GM19035 (cell line): ENCODE results near the gene VEGFA.

ENCODE experiments used
- ATAC-seq: cut with Tn5 transposase; IDR thresholded peaks from one replicate; pipeline ENCODE4 v1.9.1; 2021; ENCODE audit not compliant: unreplicated experiment

VEGFA gene

DNA sequence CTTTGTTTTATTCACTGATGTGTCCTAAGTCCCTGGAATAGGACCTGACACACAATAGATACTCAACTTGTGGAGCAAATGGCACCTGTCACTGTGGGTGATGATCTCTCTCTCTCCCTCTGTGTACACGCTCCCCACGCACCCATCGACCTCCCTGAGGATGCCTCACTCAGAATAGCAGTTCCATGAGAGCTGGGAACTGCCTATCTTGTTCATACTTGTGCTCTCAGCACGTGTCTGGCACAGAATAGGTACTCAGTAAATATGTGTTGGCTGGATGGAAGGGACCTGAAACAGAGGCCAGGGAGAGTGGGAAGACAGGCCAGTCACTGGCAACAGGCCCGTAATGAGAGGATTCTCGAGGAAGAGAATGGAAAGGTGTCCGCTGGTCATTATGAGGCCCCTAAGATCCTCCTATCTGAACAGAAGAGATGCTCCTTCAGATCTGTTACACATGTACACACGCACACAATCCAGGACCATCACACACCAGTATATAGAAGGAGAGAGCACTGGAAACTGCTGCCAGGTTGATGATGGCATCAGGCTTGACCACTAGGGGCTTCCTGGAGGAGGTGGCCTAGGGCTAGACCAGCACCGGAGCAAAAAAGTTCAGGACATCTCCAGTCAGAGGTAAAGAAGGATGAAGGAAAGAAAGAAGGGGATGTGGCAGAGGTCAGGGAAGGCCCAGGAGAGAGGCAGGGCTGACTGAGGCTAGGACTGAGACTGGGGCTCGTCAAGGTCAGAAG lies 30.9 kb downstream of the VEGFA start:
- ATAC-seq = no peak

DNA sequence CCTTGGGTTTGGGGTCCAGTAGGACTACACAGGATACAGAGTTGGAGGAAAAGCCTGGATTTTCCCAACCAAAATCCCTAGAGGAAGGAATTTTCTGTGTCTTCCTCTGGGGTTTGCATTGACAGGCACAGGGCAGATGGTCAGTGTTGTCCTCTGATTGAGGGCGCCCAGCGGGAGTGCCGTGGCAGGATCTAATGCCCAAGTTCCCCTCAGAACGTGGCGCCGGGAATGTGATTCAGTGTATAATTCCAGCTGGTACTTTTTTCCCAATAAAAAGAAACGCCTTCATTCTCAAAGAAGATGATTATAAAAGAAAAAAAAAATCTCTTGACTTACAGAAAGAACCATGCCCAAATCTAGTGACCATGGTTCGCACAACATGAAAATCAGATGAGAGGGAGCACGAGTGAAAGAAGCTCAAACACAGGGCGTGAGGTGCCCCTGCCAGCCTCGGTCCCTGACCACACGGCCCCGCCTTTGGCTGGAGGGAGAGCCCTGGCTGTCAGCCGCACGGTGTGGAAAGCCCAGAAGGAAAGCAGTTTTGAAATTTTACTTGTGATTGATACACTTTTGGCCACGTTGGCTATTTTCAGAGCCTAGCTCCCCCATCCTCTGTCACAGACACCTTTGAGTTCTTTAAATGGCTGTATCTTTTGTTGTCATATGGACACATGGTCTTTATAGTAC lies 31.6 kb downstream of the VEGFA start:
- ATAC-seq = no peak

DNA sequence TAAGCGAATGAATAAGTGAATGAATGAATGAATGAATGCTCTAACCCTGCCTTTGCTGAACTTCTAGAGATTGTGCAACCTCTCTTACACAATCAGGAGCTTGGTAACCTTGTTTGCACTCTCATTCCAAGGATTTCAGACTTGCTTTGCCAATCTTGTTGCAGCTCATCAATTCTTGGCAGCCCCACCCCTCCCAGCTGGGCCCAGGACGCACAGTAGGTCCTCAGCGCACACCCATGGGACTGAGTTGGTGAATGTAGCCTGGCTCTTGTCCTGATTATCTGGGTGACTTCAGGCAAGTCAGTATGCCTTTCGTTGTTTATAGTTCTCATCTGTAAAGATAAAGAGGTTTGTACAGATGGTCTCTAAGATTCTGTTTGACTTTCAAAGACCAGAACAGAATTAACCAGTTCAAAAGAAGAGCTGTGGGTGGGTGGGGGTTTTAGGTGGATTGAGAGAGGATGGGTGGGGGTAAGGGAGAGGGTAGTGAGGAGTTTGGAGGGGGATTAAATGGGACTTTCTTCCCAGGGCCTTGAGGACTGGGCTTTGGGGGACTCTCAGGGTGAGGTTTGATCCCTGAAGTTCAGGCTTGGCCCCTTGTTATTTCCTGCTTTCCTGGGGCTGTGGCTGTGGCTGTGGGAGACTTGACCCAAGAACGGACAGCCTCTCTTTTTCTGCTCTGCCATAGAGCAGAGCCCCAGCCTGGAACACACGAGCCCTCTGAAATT lies 33.2 kb downstream of the VEGFA start:
- ATAC-seq = no peak

DNA sequence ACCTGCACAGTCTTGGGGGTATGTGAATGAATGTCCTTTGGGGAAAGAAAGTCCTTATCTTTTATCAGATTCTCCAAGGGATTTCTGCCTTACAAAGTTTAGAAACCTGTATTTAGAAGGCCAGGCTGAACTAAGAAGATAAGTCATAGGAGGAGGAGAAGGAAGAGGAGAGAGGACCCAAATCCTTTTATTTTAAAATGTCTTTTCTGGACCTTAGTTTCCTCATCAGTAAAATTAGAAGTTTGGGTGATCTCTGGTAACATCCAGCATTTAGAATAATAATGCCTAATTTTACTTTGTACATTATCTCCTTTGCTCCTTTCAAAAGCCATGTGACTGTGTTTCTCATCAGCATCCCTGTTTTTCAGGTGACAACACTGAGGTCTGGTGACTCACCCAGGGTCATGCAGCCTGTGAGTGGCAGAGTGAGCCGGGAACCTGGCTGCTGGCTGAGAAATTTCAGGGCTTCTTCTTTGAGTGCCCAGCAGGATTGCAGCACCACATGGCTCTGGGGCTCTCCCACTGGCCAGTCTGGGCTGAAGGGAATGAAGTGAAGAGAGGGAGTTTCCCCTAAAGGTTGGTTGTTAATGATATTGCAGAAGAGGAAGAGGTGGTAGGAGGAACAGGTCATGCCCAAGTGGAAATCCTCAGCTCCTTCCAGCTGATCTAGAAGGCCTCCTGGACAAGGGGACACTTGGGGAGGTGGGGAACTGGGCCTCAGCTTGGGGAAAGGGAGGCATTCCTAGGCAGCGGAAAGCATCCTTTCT lies 34.0 kb downstream of the VEGFA start:
- ATAC-seq = no peak

DNA sequence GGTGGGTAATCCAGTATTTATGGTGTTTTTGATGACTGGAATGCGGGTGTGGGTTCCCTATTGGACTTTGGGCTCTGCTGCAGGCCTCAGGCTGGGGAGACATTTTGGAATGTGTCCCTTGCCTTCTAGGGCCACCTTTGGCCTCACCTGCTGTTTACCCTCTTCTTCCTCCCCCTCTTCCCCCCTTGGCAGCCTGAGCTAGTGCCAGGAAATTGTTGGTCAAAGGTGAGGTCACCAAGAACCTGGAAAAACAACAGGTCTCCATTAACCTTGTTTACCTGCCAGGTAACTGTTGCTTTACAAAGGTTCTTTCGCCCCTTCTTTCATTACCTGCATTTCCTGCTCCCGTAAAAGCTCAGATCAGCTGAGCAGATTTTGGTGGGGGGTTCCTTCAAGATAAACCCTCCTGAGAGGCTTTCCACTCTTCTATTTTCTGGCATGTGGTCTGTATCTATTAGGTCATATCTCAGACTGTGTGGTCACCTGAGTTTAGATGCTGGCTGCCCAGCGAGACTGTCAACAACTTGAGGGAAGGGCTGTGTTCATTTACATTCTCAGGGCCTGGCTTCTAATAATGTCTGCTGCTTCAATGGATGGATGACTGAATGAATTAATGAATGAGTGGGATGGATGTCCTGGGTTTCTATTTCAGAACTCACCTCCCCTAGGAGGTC lies 34.7 kb downstream of the VEGFA start:
- no peak for ATAC-seq

DNA sequence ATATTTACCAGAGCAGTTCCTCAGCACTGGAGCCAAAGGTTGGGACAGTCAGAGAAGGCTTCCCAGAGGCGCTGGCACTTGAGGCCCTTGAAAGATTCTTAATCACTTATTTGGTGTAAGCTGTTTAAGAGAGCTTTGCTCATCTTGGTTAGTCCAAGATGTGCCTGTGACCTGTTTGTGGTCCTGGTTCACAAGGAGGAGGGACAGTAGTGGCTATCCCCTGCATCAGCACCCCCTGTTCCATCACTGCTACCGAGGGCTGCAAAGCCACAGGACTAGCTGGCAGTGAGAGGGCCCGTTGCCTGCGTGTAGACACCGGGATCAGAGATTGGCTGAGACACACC lies 35.7 kb downstream of the VEGFA start:
- no peak for ATAC-seq

DNA sequence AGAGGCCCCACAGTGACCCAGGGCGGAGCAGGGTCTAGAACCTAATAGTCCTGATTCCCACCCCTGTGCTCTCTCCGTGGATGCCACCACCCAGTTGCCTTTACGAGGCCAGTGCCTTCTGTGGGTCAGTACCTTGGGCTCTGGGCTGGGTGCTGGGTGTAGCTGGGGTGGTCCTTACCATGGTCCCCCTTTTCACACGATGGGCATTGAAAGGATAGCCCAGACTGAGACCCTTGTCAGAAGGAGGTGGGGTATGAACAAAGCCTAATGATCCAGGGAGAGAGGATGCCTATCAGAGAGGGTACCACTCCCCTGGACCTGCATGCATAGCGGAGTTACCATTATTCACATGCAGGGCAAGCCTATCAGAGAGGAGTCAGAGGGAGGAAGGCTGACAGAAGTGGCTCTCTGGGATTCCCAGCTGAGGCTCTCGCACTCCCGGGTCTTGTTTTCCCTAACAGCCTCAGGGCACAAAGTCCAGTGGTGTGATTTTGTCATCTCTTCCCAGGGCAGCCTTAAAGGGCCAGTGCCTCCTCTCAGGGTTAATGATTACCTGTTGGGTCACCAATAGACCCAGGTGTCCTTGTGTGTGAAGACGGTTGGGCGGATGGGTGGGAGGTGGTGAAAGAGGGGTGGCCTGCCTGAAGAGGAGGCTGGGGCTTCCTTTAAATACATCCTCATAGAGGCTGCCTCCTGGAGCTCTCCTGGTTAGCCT lies 36.2 kb downstream of the VEGFA start:
- no peak for ATAC-seq

DNA sequence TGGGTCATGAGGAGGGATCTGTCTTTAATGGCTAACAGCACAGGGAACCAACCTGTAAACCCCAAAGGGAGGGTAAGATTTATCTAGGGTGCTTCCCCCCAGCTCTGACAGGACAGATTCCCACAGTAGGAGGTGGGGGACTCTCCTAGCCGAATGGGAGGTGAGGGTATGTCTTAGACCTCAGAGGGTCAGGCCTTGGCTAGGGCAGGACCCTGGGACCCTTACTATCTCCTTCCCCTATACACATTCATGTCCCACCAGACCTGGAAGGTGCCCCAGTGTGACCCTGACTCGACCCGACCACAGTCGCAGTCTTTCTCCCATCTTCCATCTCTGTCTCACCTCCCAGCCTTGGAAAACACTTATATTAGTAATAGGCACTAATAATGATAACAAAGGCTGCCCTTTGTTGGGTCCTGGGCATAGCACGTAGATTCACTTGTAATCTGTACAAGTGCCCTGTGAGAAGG lies 36.8 kb downstream of the VEGFA start:
- no peak for ATAC-seq

DNA sequence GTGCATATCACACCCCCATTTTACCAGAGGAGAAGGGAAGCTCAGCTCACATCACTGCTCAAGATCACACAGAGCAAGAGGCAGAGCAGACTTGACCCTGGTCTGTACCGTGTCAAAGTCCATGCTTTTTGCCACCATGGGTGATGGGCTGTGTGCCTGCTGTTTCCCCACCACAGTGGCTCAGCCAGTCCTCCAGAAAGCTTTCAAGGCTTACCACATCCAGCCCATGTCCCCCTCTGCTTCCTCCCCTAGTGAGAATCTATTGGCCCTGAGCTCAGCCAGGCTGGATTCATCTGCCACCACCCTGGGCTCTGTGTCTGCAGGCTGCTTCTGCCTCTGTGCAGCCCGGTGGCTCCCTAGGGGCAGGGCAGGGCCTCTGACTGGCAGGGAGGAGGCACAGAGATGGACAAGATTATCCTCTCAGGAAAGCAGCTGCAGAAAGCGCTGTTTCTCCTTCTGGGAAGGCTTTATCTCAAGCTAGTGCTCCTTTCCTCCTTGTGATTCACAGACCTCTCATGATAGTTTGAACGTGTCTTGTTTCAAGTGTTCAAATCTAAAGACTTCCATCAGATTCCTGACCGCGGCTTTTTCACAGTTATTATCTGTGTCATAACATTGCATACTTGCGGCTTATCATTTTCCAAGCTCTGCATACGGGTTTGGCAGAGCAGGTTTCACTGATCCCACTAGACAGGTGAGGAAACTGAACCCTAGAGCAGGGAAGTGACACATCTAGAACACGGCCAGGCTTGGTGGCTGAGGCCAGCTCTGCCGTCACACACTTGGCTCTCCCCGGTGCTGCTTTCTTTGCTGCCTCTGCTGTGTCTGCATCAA lies 37.4 kb downstream of the VEGFA start:
- no peak for ATAC-seq

DNA sequence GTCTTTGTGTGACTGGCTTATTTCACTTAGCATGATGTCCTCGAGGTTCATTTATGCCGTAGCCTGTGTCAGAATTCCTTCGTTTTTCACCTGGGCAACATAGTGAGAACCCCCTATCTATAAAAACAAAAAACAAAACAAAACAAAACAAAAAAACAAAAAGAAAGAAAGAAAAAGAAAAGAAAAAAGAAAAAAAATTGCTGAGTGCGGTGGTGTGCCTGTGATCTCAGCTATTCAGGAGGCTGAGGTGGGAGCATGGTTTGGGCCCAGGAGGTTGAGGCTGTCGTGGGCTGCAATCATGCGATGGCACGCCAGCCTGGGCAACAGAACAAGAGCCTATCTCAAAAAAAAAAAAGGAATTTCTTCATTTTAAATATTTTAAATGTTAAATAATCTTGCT lies 38.4 kb downstream of the VEGFA start:
- ATAC-seq = no peak

DNA sequence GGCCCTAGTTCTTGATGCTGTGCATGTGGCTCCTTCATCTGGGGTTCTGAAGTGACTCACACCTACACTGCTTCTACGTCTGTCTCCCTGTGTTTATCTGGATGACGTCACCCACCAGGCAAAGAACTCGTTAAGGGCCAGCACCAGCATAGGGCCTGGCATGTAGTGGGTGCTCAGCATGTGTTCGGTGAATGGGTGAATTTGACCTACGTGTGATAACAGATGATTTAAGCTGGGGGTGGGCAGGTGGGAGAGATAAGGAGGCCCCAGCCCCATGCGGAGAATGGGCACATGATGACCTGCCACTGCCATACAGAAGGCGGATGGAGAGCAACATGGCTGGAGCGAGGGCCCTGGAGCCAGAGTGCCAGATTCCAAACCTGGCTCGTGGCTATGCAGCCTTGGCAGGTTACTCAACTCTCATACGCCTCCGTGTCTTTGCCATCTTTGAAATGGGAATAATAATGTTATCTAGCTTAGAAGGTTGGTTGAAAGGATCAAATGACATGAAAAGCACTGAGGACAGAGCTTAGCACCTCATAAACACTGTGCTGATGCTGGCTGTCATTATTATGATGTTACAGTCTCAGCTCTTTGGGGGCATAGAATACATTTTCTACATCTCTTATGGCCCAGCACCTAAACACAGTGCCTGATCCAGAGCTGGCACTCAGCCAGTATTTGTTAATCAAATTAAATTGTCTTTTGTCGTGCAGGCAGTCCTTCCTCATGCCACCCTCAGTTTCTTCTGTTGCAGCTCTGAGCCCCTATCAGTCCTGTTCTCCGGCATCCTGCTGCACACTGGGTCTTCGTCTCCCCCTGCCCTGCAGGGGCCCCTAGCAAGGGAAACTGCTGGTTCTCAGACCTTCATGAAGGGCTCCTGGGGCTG lies 39.6 kb downstream of the VEGFA start:
- ATAC-seq = no peak

DNA sequence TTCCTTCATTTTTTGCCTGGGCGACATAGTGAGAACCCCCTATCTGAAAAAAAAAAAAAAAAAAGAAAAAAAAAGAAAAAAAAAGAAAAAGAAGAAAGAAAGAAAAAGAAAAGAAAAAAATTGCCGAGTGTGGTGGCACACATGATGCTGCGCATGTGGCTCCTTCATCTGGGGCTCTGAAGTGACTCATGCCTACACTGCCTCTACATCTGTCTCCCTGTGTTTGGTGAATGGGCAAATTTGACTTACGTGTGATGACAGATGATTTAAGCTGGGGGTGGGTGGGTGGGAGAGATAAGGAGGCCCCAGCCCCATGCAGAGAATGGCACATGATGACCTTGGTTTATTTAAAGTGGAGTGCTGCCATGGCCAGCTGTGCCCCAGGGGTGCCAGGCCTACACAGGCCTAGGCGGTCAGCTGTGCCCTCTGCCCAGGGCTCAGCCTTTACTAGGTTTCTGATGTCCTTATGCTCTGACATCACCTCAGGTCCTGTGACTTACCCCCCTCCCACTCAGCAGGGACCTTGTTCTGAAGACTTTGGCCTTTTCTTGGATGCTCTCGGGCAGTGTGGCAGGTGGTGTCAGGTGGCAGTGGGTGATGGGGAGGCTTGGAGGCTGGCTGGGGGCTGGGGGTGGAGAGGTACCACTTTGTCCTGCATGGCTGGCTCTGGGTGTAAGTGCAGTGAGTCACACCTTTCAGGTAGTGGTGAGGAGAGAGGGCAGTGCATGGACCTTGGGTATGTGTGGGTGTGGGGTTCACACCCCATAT lies 41.1 kb downstream of the VEGFA start:
- ATAC-seq = no peak

DNA sequence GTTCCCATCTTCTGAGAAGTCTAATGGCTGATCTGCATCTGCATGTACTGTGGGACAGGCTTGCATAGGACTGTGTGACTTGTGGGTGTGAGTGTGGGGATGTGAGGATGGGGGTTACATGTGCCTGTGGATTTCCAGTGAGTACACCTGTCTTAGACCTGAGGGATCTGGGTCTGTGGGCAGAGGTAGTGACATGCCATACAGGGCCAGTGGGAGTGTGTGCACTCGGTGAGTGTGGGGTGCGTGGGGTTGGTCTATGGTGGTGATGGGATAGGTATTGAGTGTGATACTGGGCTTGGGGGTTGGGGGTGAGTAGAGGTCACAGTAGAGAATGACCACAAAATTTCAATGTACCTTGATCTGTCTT lies 41.7 kb downstream of the VEGFA start:
- ATAC-seq = no peak

DNA sequence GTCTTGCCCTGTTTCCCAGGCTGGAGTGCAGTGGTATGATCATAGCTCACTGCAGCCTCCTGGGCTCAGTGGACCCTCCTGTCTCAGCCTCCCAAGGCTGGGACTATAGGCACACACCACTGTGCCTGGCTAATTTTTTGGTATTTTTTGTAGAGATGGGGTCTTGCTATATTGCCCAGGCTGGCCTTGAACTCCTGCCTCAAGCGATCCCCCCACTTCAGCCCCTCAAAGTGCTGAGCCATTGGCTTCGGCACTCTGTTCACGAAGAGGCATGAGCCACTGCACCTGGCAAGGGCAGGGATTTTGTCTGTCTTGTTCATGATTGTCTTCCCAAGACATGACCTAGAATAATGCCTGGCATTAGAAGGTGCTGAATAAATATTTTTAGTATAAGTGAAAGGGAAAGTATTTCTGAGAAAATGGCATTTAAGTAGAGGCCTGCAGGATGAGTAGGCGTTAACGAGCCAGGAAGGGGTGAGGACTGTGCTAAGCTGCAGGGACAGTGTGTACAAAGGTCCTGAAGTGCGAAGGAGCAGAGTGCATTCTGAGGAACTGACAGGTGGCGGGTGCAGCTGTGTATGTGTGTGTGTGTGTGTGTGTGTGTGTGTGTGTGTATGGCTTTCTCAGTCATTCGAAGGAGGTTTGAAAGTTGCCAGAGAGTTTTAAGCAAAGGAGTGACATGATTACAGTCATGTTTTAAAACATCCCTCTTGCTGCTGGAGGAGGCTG lies 43.0 kb downstream of the VEGFA start:
- ATAC-seq = no peak

DNA sequence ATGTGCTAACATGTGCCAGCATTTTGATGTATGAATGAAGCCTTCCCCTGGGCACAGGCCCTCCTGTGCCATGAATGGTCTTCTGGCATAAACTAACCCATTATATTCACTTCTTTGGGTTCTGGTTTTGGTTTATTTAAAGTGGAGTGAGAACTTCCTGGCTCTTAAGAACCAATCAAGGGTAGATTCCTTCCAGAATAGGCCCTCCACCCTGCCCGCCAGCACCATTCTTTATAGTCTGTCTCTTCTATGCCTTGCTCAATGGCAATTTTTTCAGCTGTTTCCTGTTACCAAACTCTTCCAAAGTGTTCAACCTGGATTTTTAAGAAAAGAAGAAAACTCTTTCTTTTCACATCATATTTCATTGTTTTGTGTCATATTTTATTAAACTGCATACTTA lies 44.1 kb downstream of the VEGFA start:
- ATAC-seq = no peak

DNA sequence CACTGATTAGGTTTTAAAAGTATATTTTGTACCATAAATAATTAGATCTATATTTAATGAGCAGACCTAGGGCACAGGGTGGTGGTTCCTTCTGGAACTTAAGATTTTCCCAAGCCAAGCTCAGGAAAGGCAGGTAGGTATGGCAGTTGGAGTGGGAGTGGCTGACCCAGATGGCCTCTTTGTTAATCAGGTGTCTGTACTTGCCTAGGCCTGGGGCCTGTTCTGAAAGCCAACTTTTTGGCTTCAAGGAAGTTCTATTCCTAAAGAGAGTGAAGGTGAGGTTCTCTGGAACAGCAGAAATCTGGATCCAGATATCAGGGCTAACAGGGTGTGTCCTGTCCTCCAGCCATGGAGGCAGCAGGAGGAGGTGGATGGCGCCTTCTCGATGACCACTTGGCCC lies 44.9 kb downstream of the VEGFA start:
- ATAC-seq = no peak

DNA sequence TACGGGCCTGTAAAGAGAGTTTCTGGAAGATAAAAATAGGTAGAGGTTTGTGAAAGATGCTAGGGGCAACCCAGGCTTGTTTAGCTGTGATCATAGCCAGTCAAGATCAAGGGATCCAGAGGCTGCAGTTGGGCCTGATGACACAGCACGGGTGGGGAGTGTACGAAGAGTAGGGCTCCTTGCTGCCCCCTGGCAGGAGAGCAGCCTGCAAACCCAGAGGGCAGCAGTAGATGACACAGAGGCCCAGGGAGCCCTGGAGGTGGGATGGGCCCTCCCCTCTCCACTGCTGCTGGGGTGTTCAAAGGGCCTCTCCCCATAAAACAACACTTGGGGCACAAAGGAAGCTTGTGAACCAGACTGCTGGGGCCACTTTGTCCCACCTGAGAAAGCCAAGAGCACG lies 47.2 kb downstream of the VEGFA start:
- ATAC-seq = no peak
